Stimulated activated CD8-positive, alpha-beta memory T cell treated with anti-CD3 and anti-CD28 coated beads, Interleukin-12 subunit alpha, Interleukin-12 subunit beta, amount 100 ng/mL, for 4 hours (primary cell): Measurements from ENCODE around the gene SSC5D.
"Not testable (repeated sequence)": the region's sequence is repeated elsewhere in the genome, so short reads cannot be mapped to it uniquely, and the experiment has no call there.

ENCODE experiments used
- DNase-seq: peaks from one replicate; pipeline ENCODE4 v3.0.0-alpha.2; 2020; ENCODE audit warnings: low read depth

SSC5D gene

DNA sequence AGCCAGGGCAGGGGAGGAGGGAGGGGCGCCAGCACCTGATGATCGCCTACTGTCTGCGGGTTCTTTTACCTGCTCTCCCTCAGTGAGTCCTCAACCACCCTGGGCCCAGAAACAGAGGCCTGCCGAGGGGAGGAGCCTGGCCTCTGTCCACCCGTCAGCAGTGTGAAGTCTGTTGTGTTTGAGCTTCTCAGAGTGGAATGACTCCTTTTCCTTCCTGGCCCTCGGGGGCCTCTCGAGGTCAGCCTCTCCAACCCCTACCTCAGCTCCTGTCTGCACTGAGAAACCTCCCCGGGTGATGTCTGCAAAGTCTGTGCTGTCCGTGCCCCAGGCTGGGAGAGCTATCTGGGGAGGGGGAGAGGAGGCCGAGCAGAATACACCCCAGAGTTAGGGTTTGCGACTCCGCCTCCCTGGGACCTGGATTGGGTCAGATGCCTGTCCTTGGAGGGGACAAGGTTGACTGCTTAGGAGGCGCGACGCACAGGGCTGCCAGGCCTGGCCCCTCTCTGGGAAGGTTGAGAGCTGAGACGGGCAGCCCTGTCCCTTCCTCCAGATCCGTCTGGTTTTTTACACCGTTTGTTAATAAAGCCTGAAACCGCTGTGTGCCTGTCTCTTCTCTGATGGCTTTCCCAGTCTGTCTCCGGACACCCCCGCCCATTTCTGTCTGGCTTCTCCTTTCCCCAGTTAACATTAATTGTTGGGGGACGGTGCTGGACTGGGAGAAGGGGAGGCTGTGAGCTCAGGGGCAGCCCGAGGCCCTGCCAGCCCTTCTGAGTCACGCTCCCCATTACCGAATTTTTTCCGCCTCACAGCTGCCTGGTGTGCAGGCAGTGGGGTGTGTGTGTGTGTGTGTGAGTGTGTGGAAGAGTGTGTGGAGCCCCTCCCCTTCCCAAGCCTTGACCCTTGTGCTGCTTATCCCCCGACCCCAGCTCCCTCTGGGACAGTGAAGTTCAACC is 989 bp upstream of the SSC5D start:
- no peak for DNase-seq

DNA sequence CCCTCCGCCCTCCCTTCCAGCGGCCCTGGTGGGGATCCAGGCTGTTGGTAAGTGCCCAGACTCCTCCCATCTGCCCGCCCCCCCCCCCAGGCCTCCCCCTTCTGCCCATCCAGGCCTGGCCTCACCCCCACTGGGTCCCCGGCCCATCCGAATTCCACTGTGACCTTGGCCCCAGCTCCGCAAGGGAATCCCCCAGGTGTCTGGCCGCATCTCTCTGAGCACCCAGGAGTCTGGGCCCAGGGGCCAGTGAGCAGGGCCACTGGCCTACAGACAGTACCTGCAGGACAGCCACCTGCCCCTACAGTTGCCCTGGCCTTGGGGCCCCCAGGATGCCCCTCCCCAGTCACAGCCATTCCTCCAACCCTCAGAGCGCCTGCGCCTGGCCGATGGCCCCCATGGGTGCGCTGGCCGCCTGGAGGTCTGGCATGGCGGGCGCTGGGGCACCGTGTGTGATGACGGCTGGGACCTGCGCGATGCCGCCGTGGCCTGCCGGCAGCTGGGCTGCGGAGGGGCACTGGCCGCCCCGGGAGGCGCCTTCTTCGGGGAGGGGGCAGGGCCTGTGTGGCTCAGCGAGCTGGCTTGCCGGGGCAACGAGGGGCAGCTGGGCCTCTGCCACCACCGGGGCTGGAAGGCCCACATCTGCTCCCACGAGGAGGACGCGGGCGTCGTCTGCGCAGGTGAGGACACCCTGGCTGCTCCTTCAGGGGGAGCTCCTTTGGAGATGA is 912 bp downstream of the SSC5D start:
- DNase-seq: no peak

DNA sequence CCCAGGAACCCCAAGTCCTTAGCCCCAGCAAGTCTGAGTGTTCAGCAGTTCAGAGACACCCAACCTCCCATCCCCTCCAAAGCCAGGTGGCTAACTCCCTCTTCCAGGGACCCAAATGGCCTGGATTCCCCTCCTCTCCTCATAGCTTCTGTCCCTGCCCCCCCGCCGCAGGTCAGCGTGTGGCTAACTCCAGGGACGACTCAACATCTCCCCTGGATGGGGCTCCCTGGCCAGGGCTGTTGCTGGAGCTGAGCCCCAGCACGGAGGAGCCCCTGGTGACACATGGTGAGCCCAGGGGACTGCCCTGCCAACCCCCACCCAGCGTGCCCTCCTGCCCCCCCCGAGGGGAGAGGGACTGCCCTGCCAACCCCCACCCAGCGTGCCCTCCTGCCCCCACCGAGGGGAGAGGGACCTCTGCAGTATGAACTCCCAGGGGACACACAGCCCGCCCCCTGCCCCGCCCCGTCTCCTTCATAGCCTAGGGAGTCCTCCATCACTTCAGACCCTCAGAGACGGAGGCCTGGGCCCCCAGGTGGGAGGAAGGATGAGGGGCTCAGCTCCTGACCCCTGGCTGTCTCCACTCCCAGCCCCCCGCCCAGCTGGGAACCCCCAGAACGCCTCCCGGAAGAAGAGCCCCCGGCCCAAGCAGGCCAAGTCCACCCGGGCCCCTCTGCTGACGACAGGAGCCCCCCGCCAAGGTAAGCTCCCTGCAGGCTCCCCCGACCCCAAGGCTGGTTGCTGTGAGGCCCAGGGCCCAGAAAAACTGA is 1.7 kb downstream of the SSC5D start:
- no peak for DNase-seq

DNA sequence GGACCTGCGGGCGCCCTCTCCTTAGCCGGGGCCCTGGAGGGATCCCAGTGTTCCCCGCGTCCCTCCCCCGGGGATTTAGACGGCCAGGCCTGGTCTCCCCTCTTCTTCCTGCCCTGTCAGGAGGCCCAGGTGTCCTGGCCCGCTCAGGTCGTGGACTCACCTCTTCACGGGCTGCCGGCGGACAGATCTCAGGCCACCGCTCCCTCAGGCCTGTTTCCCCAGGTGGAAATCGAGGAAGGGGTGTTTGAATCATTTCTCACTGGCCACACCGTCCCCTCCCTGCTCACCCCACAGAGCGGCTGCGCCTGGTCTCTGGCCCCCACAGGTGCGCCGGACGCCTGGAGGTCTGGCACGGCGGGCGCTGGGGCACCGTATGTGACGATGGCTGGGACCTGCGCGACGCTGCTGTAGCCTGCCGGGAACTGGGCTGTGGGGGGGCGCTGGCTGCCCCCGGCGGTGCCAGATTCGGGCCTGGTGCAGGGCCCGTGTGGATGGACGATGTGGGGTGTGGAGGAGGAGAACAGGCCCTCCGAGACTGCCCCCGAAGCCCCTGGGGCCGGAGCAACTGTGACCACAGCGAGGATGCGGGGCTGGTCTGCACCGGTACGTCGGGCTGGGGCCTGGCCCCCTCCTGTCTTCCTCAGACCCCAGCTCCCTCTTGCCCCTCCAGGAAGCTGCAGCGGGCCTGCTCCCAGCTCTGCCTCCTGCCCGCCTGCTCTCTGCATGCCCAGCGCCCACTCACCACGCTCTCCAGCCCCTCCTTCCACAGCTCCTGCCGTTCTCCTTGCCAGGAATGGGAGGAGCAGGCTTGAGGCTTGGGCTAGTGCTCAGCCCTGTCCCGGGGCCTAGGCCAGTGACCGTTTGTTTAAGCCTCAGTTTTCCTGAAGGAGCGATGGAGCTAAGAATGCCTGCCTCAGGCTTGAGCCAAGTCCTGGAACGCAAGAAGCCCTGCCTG is 2.5 kb downstream of the SSC5D start:
- DNase-seq: no peak

DNA sequence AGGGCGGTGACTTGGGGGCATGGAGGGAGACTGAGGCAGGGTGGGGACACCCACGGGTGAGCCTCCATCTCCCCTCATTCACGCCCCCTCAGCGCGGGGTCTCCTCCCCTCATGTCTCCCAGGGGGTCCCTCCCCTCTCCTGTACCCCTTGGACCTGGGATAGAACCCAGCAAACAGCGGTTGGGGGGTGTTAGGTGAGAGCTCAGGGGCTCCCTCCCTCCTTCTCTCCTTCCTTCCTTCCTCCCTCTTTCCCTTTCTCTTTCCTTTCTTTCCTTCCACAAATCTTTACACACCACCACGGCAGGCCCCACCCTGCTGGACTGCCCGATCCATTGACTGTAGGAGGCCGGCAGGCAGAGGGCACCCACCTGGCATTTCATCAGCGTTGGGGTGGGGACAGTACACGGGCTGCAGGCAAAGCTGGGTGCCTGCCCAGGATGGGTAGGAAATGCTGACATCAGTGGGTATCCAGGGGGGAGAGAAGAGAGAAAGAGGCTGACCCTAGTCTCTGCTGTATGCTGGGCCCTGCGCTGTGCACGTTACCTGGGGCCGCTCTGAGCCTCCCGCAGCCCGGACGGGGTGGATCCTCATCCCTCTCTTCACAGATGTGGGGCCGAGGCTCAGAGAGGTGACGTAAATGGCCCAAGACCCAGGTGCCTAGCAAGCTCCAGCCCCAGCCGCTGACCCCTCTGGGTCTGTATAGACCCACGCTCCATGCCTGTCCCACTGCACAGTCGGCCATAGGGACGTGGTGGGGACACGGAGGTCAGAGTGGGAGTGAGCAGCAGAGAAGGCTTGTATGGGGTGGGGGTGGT is 3.5 kb downstream of the SSC5D start:
- DNase-seq: no peak

DNA sequence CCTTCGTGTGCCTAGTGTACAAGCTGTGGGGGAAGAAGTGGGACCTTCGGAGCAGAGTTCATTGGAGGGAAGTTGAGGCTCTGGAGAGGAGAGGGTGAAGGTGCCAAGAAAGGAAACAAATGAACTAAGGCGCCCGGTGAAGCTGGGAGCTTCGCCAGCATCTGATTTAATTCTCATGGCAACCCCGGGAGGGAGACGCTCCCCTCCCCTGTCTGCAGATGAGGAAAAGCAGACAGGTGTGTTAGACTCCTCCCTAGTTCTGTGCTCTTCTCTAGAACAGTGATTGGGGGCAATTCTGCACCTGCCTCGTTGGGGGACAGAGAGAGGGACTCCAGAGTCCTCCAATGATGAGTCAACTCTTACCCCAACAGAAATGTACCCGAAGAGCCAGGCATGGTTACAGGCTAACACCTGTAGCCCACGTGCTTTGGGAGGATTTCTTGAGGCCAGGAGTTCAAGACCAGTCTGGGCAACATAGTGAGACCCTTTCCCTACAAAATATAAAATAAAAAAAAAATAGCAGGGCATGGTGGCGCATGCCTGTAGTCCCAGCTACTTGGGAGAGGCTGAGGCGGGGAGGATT is 4.2 kb downstream of the SSC5D start:
- no peak for DNase-seq

DNA sequence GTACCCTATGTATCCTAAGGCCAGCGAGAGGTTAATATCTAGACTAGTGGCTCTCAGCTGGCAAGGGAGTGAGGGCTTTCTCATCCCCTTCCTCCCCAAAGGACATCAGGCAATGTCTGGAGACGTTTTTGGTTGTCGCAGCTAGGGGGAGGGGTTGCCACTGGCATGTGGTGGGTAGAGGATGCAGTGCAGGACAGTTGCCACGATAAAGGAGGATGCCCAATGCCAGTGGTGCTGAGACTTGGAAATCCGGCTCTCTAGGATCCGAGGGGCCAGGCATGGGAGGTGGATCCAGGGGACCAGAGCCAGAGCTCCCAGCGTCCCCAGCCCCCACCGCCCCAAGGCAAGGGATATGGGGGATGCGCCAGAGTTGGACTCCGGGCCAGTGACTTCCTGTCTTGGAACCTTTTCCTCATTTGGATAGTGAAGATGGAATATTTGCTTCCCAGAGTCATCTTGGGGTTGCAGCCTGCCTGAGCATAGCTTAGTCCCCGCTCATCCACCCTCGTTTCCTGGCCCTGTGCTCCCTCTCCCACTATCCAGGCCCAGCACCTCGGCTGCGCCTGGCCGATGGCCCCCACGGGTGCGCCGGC is 4.9 kb downstream of the SSC5D start:
- no peak for DNase-seq

DNA sequence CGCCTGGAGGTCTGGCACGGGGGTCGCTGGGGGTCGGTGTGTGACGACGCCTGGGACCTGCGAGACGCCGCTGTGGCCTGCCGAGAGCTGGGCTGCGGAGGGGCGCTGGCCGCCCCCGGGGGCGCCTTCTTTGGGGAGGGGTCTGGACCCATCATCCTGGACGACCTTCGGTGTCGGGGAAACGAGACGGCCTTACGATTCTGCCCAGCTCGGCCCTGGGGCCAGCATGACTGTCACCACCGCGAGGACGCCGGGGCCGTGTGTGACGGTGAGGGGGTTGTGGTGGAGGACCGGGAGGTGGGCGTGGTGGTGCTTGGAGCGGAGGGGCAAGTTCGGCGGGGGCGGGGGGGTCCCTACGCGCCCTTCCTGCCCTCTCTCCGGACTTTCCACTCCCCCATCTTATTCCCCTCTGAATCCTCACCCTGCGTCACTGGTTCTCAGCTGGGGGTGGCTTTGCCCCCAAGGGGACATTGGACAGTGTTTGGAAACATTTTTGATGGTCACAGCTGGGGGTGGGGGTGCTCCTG is 5.5 kb downstream of the SSC5D start:
- no peak for DNase-seq

DNA sequence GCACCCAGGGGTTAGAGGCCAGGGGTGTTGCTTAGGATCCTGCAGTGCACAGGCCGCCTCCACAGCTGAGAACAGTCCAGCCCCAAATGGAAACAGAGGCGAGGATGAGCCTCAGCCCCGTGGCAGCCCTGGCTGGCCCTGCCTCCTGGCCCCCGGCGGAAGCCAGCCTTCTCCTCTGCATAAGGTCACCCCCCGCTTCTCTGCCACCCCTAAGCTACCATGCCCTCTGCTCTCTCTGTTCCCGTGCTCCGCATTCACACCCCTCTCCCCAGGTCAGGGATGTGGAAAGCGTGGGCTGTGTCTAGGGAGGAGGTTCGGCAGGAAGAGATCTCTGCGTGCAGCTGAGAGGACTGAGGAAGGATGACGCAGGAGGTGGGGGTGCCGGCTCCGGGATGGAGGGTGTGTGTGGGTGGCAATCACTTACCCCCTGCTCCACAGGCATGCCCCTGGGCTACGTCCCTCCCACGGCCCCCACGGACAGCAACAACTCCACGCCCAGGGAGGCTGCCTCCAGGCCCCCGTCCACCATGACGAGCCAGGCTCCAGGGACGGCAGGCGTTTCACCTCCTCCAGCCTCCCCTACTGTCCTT is 6.0 kb downstream of the SSC5D start:
- DNase-seq: no peak

DNA sequence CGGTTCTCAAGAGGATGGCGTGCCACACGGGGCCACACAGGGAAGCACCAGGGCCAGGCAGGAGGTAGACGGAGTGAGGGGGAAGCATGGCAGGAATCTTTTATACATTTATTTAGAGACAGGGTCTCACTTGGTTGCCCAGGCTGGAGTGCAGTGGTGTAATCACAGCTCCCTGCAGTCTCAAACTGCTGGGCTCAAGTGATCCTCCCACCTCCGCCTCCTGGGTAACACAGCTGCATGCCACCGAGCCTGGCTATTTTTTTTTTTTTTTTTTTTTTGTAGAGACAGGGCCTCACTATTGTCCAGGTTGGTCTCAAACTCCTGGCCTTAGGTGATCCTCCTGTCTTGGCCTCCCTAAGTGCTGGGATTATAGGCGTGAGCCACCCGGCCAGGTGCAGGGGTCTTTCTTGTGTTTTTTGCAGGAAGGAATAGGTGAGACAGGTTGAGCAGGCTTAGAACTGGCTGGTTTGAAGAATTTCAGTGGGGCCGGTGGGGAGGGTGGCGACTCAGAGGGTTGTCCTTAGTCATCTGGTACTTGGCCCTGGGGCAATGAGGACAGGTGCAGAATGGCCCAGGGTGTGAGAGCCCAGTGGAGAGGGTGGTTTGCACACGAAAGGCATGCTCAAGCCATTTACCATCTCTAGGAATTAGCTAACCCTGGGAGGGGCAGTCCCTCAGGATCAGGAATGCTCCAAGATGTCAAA is 7.6 kb downstream of the SSC5D start:
- no peak for DNase-seq

DNA sequence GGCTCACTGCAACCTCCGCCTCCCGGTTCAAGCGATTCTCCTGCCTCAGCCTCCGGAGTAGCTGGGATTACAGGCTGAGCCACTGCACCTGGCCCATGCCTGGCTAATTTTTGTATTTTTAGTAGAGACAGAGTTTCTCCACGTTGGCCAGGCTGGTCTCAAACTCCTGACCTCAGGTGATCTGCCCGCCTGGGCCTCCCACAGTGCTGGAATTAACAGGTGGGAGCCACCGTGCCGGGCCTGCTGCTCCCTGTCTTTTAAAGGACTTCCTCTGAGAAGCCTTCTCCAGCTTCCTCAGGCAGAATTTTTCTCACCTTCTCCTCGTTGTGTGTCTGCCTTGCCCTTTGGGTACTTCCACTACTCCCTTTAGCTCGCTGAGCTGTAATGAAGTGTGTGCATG is 8.6 kb downstream of the SSC5D start:
- DNase-seq: not testable (repeated sequence)

DNA sequence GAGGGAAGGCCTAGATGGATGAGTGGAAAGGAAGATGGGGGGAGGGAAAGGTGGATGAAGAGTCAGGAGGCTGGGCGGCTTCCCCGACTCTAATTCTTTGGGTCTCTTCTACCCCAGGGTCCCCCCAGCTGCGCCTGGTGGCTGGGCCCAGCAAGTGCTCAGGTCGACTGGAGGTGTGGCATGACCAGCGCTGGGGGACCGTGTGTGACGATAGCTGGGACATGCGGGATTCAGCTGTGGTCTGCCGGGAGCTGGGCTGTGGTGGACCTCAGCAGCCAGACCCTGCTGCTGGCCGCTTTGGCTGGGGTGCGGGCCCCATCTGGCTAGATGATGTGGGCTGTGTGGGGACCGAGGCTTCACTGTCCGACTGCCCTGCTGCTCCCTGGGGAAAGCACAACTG is 9.5 kb downstream of the SSC5D start:
- no peak for DNase-seq

DNA sequence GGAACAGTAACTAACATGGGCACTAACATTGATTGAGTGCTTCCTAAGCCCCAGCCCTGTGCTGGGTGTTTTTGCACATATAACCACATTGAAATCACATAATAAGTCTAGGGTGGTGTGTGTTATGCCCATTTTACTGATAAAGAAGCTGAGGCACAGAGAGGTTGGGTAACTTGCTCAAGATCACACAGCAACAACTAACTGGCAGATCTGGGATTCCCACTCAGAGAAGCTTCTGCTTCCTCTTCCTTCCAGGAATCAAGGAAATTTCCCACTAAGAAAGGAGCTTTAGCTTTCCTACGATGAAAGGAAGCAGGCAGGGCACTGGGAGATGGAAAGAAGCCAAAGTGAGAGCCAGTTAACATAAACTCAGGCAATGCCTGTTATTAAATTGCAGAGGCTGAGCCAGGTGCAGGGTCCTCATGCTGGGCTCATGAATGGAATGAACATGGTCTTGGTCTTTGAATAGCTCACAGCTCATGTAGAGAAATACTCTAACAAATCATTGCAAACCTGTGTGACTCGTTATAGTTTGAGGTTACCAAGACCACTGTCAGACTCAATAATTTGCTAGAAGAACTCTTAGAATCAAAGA is 10.1 kb downstream of the SSC5D start:
- DNase-seq: no peak

DNA sequence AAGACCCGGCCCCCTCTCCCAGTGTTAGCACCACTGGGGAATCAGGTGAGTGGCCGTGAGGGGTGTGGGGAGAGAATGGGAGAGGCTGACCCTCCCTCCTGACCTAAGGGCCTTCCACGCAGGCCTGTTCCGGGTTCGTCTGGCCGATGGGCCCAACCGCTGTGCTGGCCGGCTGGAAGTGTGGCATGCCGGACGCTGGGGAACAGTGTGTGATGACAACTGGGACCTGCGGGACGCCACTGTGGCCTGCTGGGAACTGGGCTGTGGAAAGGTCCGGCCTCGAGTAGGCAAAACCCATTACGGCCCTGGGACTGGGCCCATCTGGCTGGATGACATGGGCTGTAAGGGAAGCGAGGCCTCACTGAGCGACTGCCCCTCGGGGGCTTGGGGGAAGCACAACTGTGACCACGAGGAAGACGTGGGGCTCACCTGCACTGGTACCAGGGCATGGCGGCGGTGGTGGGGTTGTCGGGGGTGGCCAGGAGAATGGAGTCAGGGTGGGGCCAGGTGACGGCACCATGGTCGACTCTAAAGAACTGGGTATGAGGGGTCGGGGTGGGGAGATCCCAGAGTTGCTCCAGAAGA is 12.2 kb downstream of the SSC5D start:
- DNase-seq: no peak

DNA sequence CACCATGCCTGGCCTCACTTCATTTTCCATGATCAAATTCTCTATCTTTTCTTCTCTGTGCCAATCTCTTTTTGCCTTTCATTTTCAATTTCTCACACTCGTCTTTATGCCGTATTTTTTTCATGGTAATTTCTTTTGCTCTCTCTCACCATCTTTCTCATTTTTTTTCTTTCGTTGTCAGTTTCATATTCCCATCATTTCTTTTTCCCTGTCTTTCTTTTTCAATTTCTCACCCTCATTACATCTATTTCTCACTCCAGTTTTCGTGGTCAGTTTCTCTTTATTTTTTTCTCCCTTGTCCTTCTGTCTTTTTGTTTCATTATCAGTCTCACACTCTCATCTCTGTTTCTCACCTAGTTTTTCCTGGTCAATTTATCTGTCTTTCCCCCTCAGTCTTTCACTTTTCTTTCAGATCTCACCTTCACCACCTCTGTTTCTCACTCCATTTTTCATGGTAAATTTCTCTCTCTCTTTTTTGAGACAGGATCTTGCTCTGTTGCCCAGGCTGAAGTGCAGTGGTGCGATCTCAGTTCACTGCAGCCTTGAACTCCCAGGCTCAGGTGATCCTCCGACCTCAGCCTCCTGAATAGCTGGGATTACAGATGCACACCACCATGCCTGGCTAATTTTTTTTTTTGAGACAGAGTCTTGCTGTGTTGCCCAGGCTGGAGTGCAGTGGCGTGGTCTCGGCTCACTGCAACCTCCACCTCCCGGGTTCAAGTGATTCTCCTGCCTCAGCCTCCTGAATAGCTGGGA is 14.1 kb downstream of the SSC5D start:
- DNase-seq: no peak

DNA sequence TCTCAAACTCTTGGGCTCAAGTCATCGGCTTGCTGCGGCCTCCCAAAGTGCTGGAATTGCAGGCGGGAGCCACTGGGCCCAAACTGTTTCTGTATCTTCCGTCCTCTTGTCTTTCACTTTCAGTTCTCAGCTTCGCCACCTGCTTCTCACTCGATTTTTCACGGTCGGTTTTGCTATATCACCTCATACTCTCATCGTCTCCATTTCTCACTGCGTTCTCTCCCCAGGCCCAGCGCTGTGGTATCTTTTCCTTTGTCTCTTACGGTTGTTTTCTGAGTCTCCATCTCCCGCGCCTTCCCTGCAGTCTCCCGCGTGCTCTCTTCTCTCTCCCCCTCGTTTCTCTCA is 14.9 kb downstream of the SSC5D start:
- no peak for DNase-seq
